Measurements from ENCODE around the gene CNTNAP2. TPM values are rescaled to one million over a fixed set of nuclear protein-coding genes. Genes with fewer than 3 reads are reported as not detected.

The CNTNAP2 gene
- total and polyA plus RNA-seq, 4 donors: 0.14 to 2.3 (median 1.1) TPM

- WGBS: 83% methylated on average over 18 of the region's 18 CpGs
- H3K4me1 ChIP-seq (ENCODE audit: control insufficient read depth in 4 of 4, insufficient read depth in 4 of 4, low read length in 3 of 4): no peaks in the 10 kb centered on the region
- no peak overlapping the region for H3K4me3 ChIP-seq (ENCODE audit: low read depth in 1 of 3, low read length in 3 of 3)
- DNase-seq (ENCODE audit: low spot score): no peak
- H3K36me3 ChIP-seq (ENCODE audit: control insufficient read depth in 4 of 4, insufficient read depth in 3 of 4, low read depth in 1 of 4, low read length in 3 of 4): no peaks in the 10 kb centered on the region
- H3K27me3 ChIP-seq (ENCODE audit: control insufficient read depth in 4 of 4, insufficient read depth in 4 of 4, low read length in 3 of 4): no peaks in the 10 kb centered on the region
- TF ChIP-seq RXRA (IDR thresholded peaks at IDR 0.05) (no peak), NR2F2 (IDR thresholded peaks at IDR 0.05) (no peak), ATF3 (IDR thresholded peaks at IDR 0.05) (no peak), GABPA (IDR thresholded peaks at IDR 0.05 in 1 of 2, conservative IDR thresholded peaks at IDR 0.05 in 1 of 2) (no peak), FOXA1 (IDR thresholded peaks at IDR 0.05) (no peak), HNF4A (conservative IDR thresholded peaks at IDR 0.05) (no peak), HNF4G (IDR thresholded peaks at IDR 0.05) (no peak), TAF1 (conservative IDR thresholded peaks at IDR 0.05) (no peak), RAD21 (IDR thresholded peaks at IDR 0.05) (no peak), EGR1 (IDR thresholded peaks at IDR 0.05; ENCODE audit: low read depth in 2 of 2) (no peak), SP1 (IDR thresholded peaks at IDR 0.05) (no peak), YY1 (IDR thresholded peaks at IDR 0.05) (no peak), JUND (IDR thresholded peaks at IDR 0.05) (no peak)
- TF ChIP-seq, protein P1, sequence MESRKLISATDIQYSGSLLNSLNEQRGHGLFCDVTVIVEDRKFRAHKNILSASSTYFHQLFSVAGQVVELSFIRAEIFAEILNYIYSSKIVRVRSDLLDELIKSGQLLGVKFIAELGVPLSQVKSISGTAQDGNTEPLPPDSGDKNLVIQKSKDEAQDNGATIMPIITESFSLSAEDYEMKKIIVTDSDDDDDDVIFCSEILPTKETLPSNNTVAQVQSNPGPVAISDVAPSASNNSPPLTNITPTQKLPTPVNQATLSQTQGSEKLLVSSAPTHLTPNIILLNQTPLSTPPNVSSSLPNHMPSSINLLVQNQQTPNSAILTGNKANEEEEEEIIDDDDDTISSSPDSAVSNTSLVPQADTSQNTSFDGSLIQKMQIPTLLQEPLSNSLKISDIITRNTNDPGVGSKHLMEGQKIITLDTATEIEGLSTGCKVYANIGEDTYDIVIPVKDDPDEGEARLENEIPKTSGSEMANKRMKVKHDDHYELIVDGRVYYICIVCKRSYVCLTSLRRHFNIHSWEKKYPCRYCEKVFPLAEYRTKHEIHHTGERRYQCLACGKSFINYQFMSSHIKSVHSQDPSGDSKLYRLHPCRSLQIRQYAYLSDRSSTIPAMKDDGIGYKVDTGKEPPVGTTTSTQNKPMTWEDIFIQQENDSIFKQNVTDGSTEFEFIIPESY (IDR thresholded peaks at IDR 0.05): no peak
- TF ChIP-seq, protein P2, sequence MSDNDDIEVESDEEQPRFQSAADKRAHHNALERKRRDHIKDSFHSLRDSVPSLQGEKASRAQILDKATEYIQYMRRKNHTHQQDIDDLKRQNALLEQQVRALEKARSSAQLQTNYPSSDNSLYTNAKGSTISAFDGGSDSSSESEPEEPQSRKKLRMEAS (IDR thresholded peaks at IDR 0.05): no peak
- no peak overlapping the region for H3K27ac ChIP-seq (ENCODE audit: low read depth in 1 of 2, low read length in 2 of 2)
- no peak overlapping the region for H3K9ac ChIP-seq (ENCODE audit: low read depth in 1 of 2, low read length in 2 of 2)
- H3K9me3 ChIP-seq (ENCODE audit: control insufficient read depth in 4 of 4, low read length in 3 of 4): no peaks in the 10 kb centered on the region
These were observed 670.7 kb downstream of the CNTNAP2 start for GRCh38 chr7:146787266-146787665.

DNA sequence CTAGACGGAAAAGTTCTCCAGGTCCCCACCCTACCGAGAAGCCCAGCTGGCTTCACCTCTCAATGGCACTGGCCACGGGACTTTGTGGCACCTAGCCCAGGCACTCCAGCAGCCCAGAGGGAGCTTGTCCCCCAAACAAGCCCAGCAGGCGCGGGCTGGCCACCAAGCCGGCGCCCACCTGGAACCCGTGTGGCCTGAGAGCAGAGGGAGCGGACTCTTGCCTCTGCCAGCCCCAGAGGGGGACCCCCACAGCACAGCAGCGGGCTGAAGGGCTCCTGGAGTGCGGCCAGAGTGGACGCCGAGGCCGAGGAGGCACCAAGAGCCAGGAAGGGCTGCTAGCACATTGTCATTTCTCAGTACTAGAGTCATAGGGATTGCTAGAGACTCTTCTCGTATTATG, 671.4 kb downstream of the CNTNAP2 start:
- Histone ChIP-seq H3K4me3 (ENCODE audit: low read depth in 1 of 3, low read length in 3 of 3) (no peak overlapping the region), H3K27ac (ENCODE audit: low read depth in 1 of 2, low read length in 2 of 2) (no peak overlapping the region), H3K36me3 (ENCODE audit: control insufficient read depth in 4 of 4, insufficient read depth in 3 of 4, low read depth in 1 of 4, low read length in 3 of 4) (no peaks in the 10 kb centered on the region), H3K4me1 (ENCODE audit: control insufficient read depth in 4 of 4, insufficient read depth in 4 of 4, low read length in 3 of 4) (no peaks in the 10 kb centered on the region), H3K9ac (ENCODE audit: low read depth in 1 of 2, low read length in 2 of 2) (no peak overlapping the region), H3K27me3 (ENCODE audit: control insufficient read depth in 4 of 4, insufficient read depth in 4 of 4, low read length in 3 of 4) (no peaks in the 10 kb centered on the region), H3K9me3 (ENCODE audit: control insufficient read depth in 4 of 4, low read length in 3 of 4) (no peaks in the 10 kb centered on the region)
- TF ChIP-seq, protein P3, sequence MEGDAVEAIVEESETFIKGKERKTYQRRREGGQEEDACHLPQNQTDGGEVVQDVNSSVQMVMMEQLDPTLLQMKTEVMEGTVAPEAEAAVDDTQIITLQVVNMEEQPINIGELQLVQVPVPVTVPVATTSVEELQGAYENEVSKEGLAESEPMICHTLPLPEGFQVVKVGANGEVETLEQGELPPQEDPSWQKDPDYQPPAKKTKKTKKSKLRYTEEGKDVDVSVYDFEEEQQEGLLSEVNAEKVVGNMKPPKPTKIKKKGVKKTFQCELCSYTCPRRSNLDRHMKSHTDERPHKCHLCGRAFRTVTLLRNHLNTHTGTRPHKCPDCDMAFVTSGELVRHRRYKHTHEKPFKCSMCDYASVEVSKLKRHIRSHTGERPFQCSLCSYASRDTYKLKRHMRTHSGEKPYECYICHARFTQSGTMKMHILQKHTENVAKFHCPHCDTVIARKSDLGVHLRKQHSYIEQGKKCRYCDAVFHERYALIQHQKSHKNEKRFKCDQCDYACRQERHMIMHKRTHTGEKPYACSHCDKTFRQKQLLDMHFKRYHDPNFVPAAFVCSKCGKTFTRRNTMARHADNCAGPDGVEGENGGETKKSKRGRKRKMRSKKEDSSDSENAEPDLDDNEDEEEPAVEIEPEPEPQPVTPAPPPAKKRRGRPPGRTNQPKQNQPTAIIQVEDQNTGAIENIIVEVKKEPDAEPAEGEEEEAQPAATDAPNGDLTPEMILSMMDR (IDR thresholded peaks at IDR 0.05; ENCODE audit: low read depth, low read length, missing input control): no peak
- TF ChIP-seq, protein P1 (IDR thresholded peaks at IDR 0.05): no peak
- TF ChIP-seq EGR1 (IDR thresholded peaks at IDR 0.05; ENCODE audit: low read depth in 2 of 2): no peak
- no peak for TF ChIP-seq JUND (IDR thresholded peaks at IDR 0.05)
- no peak for TF ChIP-seq HNF4G (IDR thresholded peaks at IDR 0.05)
- TF ChIP-seq, protein P4, sequence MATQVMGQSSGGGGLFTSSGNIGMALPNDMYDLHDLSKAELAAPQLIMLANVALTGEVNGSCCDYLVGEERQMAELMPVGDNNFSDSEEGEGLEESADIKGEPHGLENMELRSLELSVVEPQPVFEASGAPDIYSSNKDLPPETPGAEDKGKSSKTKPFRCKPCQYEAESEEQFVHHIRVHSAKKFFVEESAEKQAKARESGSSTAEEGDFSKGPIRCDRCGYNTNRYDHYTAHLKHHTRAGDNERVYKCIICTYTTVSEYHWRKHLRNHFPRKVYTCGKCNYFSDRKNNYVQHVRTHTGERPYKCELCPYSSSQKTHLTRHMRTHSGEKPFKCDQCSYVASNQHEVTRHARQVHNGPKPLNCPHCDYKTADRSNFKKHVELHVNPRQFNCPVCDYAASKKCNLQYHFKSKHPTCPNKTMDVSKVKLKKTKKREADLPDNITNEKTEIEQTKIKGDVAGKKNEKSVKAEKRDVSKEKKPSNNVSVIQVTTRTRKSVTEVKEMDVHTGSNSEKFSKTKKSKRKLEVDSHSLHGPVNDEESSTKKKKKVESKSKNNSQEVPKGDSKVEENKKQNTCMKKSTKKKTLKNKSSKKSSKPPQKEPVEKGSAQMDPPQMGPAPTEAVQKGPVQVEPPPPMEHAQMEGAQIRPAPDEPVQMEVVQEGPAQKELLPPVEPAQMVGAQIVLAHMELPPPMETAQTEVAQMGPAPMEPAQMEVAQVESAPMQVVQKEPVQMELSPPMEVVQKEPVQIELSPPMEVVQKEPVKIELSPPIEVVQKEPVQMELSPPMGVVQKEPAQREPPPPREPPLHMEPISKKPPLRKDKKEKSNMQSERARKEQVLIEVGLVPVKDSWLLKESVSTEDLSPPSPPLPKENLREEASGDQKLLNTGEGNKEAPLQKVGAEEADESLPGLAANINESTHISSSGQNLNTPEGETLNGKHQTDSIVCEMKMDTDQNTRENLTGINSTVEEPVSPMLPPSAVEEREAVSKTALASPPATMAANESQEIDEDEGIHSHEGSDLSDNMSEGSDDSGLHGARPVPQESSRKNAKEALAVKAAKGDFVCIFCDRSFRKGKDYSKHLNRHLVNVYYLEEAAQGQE (IDR thresholded peaks at IDR 0.05): no peak
- TF ChIP-seq YY1 (IDR thresholded peaks at IDR 0.05): no peak
- no peak for TF ChIP-seq SP1 (IDR thresholded peaks at IDR 0.05)
- TF ChIP-seq GABPA (IDR thresholded peaks at IDR 0.05 in 1 of 2, conservative IDR thresholded peaks at IDR 0.05 in 1 of 2): no peak
- TF ChIP-seq, protein P2 (IDR thresholded peaks at IDR 0.05): no peak
- no peak for TF ChIP-seq NR2F2 (IDR thresholded peaks at IDR 0.05)
- TF ChIP-seq TAF1 (conservative IDR thresholded peaks at IDR 0.05): no peak
- TF ChIP-seq ATF3 (IDR thresholded peaks at IDR 0.05): no peak
- TF ChIP-seq FOXA2 (IDR thresholded peaks at IDR 0.05): no peak
- no peak for TF ChIP-seq RXRA (IDR thresholded peaks at IDR 0.05)
- no peak for TF ChIP-seq HNF4A (conservative IDR thresholded peaks at IDR 0.05)
- TF ChIP-seq FOXA1 (IDR thresholded peaks at IDR 0.05): no peak
- no peak for TF ChIP-seq RAD21 (IDR thresholded peaks at IDR 0.05)
- no peak for DNase-seq (ENCODE audit: low spot score)
- WGBS: 85% methylated on average over 15 of the region's 15 CpGs
